Measurements from ENCODE around the gene SERINC2. TPM values are rescaled to one million over a fixed set of nuclear protein-coding genes. Genes with fewer than 3 reads are reported as not detected.
"Not testable (repeated sequence)": the region's sequence is repeated elsewhere in the genome, so short reads cannot be mapped to it uniquely, and the experiment has no call there.

SERINC2 gene
- total RNA-seq, 8 experiments from 2014 or later, result 1.4 to 18.8 (median 10.0) TPM

DNA sequence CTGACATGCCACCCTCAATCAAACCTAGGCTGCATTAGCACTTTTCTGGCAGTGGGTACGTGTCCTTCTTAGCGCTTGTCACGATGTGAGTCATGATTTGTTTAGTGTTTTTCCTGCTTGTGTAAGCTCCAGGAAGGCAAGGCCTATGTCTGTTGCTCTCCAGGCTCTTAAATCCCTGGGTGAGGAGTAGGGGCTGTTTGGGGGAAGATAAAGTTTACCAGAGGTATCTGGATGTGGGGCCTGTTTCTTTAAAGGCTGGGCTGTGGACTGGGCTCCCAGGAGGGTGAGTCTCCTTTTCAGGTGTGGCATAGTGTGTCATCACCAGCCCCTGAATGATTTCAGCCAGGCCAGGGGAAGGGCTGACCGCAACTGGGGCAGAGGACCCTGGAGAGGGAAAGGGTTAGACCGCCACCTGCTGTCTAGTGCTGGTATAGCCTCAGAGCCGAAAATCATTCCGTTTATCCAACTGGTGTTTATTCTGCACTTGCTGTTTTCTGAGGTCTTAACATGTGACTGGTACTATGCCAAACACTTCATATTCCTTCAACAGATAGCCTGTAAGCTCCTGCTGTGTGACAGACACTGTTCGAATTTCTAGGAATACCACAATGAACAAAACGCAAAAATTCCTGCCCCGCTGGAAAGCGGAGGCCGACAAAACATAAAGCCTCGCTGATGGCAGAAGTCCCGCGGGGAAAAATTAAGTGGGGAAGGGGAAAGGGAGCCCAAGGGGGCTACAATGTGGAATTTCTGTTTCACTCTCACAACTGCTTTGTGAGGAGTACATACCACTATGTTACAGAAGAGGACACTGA lies 9.7 kb downstream of the SERINC2 start:
- peak; percentile 87 to 98 (median 96) for ATAC-seq (replicated peaks in 6 of 8)
- in situ Hi-C loops (cut with MboI; ENCODE audit: low pct_unique_long_range_greater_than_20kb in 2 of 9, low sequenced_read_pairs in 9 of 9, unreplicated experiment in 9 of 9), result loop anchor here in 3 of 9 experiments (25.0 kb wide), 1 partner anchor 235 kb away; no protein-coding TSS in a partner anchor
- Histone ChIP-seq H3K27ac (peak overlapping the region in 1 of 2 donors; percentile 3), H3K4me1 (replicated peaks in 1 of 2) (peaks cover 0 to 14% of the 10 kb centered on the region in 2 donors), H3K4me3 (no peak overlapping the region)
- 33 to 70% (median 59%) methylated on average over 2 to 12 of the region's 15 CpGs; no CpG with 5 or more reads in 3 of the 10 experiments for WGBS, 10 experiments

GRCh38 chr1:31423418-31423947 lies 10.5 kb downstream of the SERINC2 start:
- 18 to 90% (median 82%) methylated on average over 2 to 12 of the region's 23 CpGs; no CpG with 5 or more reads in 2 of the 10 experiments for WGBS, 10 experiments
- H3K4me3 ChIP-seq, result no peak overlapping the region
- H3K27ac ChIP-seq, result no peak overlapping the region
- peaks cover 0 to 14% of the 10 kb centered on the region in 2 donors for H3K4me1 ChIP-seq (replicated peaks in 1 of 2)
- in situ Hi-C loops (cut with MboI; ENCODE audit: low pct_unique_long_range_greater_than_20kb in 2 of 9, low sequenced_read_pairs in 9 of 9, unreplicated experiment in 9 of 9), result loop anchor here in 3 of 9 experiments (25.0 kb wide), 1 partner anchor 236 kb away; no protein-coding TSS in a partner anchor
- ATAC-seq (replicated peaks in 6 of 8), result no peak

DNA sequence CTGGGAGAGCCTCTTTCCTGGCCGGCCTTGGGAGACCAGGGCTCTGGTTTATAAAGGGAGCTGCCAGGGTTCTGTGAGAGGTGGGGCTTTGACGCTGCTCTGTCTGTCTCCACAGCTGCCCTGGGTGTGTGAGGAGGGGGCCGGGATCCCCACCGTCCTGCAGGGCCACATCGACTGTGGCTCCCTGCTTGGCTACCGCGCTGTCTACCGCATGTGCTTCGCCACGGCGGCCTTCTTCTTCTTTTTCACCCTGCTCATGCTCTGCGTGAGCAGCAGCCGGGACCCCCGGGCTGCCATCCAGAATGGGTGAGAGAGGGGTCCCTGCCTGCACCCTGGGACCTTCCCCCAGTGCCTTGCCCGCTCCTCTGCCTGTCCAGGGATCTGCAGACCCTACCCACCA lies 11.6 kb downstream of the SERINC2 start:
- 50 to 100% (median 80%) methylated on average over 1 to 10 of the region's 15 CpGs; no CpG with 5 or more reads in 1 of the 10 experiments for WGBS, 10 experiments

DNA sequence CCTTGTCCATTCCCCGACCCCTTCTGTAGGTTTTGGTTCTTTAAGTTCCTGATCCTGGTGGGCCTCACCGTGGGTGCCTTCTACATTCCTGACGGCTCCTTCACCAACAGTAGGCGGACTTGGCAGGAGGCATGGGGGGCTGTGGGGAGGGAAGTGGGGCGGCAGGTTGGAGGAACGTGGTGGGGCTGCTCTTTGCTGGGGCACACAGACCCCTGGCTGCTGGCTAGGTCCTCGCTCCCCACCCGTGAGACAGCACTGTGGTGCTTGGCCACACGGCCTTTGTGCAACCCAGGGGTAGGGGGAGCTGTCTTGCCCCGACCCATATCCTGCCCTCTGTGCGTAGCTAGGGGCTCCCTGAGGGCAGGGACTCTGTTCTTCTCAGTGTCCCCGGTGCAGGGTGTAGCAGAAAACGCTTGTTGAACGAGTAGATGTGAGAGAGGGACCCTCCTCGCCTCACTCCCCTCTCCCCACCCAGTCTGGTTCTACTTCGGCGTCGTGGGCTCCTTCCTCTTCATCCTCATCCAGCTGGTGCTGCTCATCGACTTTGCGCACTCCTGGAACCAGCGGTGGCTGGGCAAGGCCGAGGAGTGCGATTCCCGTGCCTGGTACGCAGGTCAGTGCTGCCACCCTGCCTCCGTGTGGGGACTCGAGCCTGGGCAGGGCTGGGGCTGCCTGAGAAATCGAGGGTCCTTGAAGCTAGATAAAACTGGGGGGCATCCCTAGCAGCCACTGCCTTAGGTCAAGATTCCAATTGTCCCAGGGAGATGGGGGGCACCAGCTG lies 12.5 kb downstream of the SERINC2 start:
- Histone ChIP-seq H3K4me3 (no peak overlapping the region), H3K27ac (no peak overlapping the region), H3K4me1 (replicated peaks in 1 of 2) (peaks cover 0 to 14% of the 10 kb centered on the region in 2 donors)
- WGBS, 10 experiments, result 60 to 100% (median 85%) methylated on average over 1 to 15 of the region's 28 CpGs; no CpG with 5 or more reads in 4 of the 10 experiments
- ATAC-seq (replicated peaks in 6 of 8), result no peak
- in situ Hi-C loops (cut with MboI; ENCODE audit: low pct_unique_long_range_greater_than_20kb in 2 of 9, low sequenced_read_pairs in 9 of 9, unreplicated experiment in 9 of 9), result no loop called here

More for the DNA sequence above, 11.6 kb downstream of the SERINC2 start:
- in situ Hi-C loops (cut with MboI; ENCODE audit: low pct_unique_long_range_greater_than_20kb in 2 of 9, low sequenced_read_pairs in 9 of 9, unreplicated experiment in 9 of 9), result loop anchor here in 3 of 9 experiments (25.0 kb wide), 1 partner anchor 237 kb away; no protein-coding TSS in a partner anchor
- no peak for ATAC-seq (replicated peaks in 6 of 8)
- peaks cover 0 to 14% of the 10 kb centered on the region in 2 donors for H3K4me1 ChIP-seq (replicated peaks in 1 of 2)
- H3K4me3 ChIP-seq, result no peak overlapping the region
- H3K27ac ChIP-seq, result no peak overlapping the region

- 30 to 100% (median 90%) methylated on average over 1 to 13 of the region's 14 CpGs; no CpG with 5 or more reads in 3 of the 10 experiments for WGBS, 10 experiments
- in situ Hi-C loops (cut with MboI; ENCODE audit: low pct_unique_long_range_greater_than_20kb in 2 of 9, low sequenced_read_pairs in 9 of 9, unreplicated experiment in 9 of 9), result no loop called here
- H3K27ac ChIP-seq, result no peak overlapping the region
- H3K4me3 ChIP-seq, result no peak overlapping the region
- no peak for ATAC-seq (replicated peaks in 6 of 8)
- peaks cover 0 to 11% of the 10 kb centered on the region in 2 donors for H3K4me1 ChIP-seq (replicated peaks in 1 of 2)
Observed at GRCh38 chr1:31426249-31426922, 13.4 kb downstream of the SERINC2 start.

DNA sequence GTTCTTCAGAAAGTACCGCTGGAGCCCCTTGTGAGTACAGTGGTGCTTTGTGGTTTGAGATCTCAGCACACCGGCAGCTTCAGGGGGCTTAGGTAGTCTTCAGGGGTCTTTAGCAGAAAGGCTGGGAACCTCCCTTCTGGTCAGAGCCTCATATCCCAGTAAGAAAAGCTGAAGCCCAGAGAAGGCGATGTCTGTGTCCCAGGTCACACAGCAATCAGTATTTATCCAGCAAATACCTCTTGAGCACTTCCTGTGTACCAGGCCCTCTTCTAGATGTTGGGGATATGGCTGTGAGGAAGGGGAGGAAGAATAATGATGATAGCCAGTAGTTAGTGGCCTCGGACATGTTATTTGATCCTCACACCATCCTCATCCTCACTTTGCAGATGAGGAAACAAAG lies 14.3 kb downstream of the SERINC2 start:
- in situ Hi-C loops (cut with MboI; ENCODE audit: low pct_unique_long_range_greater_than_20kb in 2 of 9, low sequenced_read_pairs in 9 of 9, unreplicated experiment in 9 of 9), result no loop called here
- no peak overlapping the region for H3K4me3 ChIP-seq
- 92 to 100% (median 98%) methylated on average over 2 to 4 of the region's 4 CpGs; no CpG with 5 or more reads in 4 of the 10 experiments for WGBS, 10 experiments
- H3K4me1 ChIP-seq (replicated peaks in 1 of 2), result peaks cover 0 to 6% of the 10 kb centered on the region in 2 donors
- no peak overlapping the region for H3K27ac ChIP-seq
- ATAC-seq (replicated peaks in 6 of 8), result no peak

- WGBS, 10 experiments, result 0 to 93% (median 73%) methylated on average over 1 to 7 of the region's 12 CpGs; no CpG with 5 or more reads in 4 of the 10 experiments
- no peak for ATAC-seq (replicated peaks in 6 of 8)
- Histone ChIP-seq H3K27ac (no peak overlapping the region), H3K4me1 (replicated peaks in 1 of 2) (no peaks in the 10 kb centered on the region), H3K4me3 (no peak overlapping the region)
- in situ Hi-C loops (cut with MboI; ENCODE audit: low pct_unique_long_range_greater_than_20kb in 2 of 9, low sequenced_read_pairs in 9 of 9, unreplicated experiment in 9 of 9), result no loop called here
Observed at GRCh38 chr1:31428436-31429221, 15.6 kb downstream of the SERINC2 start.

- WGBS, 10 experiments, result 80 to 100% (median 94%) methylated on average over 1 to 5 of the region's 6 CpGs; no CpG with 5 or more reads in 5 of the 10 experiments
- no peak overlapping the region for H3K4me3 ChIP-seq
- ATAC-seq (replicated peaks in 6 of 8), result no peak
- no peaks in the 10 kb centered on the region for H3K4me1 ChIP-seq (replicated peaks in 1 of 2)
- in situ Hi-C loops (cut with MboI; ENCODE audit: low pct_unique_long_range_greater_than_20kb in 2 of 9, low sequenced_read_pairs in 9 of 9, unreplicated experiment in 9 of 9), result no loop called here
- H3K27ac ChIP-seq, result no peak overlapping the region
Observed at GRCh38 chr1:31429583-31429982, 16.6 kb downstream of the SERINC2 start.

DNA sequence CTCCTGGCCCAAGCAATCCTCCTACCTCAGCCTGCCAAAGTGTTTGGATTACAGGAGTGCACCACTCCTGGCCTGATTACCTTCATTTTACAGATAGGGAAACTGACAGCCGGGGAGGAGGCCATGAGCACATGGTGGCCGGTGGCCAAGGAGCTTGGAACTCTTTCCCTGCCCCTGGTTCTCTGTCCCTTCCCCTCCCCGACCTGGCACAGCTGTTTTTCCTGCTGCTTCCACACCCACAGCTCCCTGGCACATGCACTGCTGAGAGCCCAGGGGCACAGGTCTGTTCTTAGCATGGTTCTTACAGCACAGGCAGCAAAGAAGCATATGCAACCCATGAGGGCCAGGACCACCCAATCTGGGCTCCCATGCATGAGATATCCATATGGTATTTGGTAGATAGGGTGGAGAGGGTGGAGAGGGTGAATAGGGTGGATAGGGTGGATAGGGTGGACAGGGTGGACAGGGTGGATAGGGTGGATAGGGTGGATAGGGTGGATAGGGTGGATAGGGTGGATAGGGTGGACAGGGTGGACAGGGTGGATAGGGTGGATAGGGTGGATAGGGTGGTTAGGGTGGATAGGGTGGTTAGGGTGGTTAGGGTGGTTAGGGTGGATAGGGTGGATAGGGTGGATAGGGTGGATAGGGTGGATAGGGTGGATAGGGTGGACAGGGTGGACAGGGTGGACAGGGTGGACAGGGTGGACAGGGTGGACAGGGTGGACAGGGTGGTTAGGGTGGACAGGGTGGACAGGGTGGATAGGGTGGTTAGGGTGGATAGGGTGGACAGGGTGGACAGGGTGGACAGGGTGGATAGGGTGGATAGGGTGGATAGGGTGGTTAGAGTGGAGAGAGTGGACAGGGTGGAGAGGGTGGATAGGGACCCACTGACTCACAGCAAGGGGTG lies 18.6 kb downstream of the SERINC2 start:
- H3K4me1 ChIP-seq (replicated peaks in 1 of 2); H3K4me3 ChIP-seq; H3K27ac ChIP-seq; ATAC-seq (replicated peaks in 6 of 8); in situ Hi-C loops (cut with MboI; ENCODE audit: low pct_unique_long_range_greater_than_20kb in 2 of 9, low sequenced_read_pairs in 9 of 9, unreplicated experiment in 9 of 9): not testable (repeated sequence)
- WGBS, 10 experiments, result 60 to 100% (median 86%) methylated on average over 1 to 2 of the region's 3 CpGs; no CpG with 5 or more reads in 6 of the 10 experiments

DNA sequence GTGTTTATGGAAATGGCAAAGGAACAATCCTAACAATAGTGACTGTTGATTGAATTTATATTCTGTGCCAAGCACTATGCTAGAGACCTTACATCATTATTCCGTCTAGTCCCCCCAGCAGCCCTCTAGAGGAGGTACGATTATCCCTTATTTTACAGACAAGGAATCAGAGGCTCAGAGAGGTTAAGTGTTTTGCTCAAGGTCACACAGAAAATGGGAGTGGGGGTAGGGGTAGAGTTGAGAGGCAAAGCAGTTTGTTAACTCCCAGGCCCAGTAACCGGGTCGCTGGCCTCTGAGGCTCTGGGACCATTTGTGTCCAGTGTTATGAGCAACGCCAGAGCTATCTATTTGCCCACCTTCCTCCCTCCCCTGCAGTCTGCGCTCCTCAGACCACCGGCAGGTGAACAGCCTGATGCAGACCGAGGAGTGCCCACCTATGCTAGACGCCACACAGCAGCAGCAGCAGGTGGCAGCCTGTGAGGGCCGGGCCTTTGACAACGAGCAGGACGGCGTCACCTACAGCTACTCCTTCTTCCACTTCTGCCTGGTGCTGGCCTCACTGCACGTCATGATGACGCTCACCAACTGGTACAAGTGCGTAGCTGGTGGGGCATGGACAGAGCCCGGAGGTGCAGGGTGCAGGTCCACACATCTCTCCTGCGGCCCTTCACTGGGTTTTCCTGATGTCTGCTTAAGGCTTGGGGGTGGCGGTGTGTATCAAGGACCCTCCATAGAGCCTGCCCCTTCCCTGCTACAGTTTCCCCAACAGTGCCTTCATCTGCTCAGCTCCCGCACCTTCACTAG lies 19.8 kb downstream of the SERINC2 start:
- Histone ChIP-seq H3K4me3 (no peak overlapping the region), H3K4me1 (replicated peaks in 1 of 2) (no peaks in the 10 kb centered on the region), H3K27ac (no peak overlapping the region)
- ATAC-seq (replicated peaks in 6 of 8), result peak in 3 of 8 experiments; percentile 7 to 23 (median 8)
- WGBS, 10 experiments, result 89 to 100% (median 91%) methylated on average over 1 to 15 of the region's 20 CpGs; no CpG with 5 or more reads in 1 of the 10 experiments
- in situ Hi-C loops (cut with MboI; ENCODE audit: low pct_unique_long_range_greater_than_20kb in 2 of 9, low sequenced_read_pairs in 9 of 9, unreplicated experiment in 9 of 9), result no loop called here

Data from motor neuron (in vitro differentiated cells).